ENCODE measurements around the gene GAPDHS.

- TF ChIP-seq, protein P1, sequence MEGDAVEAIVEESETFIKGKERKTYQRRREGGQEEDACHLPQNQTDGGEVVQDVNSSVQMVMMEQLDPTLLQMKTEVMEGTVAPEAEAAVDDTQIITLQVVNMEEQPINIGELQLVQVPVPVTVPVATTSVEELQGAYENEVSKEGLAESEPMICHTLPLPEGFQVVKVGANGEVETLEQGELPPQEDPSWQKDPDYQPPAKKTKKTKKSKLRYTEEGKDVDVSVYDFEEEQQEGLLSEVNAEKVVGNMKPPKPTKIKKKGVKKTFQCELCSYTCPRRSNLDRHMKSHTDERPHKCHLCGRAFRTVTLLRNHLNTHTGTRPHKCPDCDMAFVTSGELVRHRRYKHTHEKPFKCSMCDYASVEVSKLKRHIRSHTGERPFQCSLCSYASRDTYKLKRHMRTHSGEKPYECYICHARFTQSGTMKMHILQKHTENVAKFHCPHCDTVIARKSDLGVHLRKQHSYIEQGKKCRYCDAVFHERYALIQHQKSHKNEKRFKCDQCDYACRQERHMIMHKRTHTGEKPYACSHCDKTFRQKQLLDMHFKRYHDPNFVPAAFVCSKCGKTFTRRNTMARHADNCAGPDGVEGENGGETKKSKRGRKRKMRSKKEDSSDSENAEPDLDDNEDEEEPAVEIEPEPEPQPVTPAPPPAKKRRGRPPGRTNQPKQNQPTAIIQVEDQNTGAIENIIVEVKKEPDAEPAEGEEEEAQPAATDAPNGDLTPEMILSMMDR (IDR thresholded peaks at IDR 0.05) = no peak
- no peak for TF ChIP-seq POLR2A (IDR thresholded peaks at IDR 0.05)
These were observed at the start of gene GAPDHS for GRCh38 chr19:35533201-35533821.

All from right lobe of liver (tissue), 4 donors.